Measurements from ENCODE around the gene FGD3. TPM values are rescaled to one million over a fixed set of nuclear protein-coding genes. Genes with fewer than 3 reads are reported as not detected.
A peak's percentile ranks its signal among the peaks of the same experiment; 100 is the strongest.
"Not testable (repeated sequence)": the region's sequence is repeated elsewhere in the genome, so short reads cannot be mapped to it uniquely, and the experiment has no call there.

The FGD3 gene, protein sequence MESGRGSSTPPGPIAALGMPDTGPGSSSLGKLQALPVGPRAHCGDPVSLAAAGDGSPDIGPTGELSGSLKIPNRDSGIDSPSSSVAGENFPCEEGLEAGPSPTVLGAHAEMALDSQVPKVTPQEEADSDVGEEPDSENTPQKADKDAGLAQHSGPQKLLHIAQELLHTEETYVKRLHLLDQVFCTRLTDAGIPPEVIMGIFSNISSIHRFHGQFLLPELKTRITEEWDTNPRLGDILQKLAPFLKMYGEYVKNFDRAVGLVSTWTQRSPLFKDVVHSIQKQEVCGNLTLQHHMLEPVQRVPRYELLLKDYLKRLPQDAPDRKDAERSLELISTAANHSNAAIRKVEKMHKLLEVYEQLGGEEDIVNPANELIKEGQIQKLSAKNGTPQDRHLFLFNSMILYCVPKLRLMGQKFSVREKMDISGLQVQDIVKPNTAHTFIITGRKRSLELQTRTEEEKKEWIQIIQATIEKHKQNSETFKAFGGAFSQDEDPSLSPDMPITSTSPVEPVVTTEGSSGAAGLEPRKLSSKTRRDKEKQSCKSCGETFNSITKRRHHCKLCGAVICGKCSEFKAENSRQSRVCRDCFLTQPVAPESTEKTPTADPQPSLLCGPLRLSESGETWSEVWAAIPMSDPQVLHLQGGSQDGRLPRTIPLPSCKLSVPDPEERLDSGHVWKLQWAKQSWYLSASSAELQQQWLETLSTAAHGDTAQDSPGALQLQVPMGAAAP
- total RNA-seq = 19.9 TPM

DNA sequence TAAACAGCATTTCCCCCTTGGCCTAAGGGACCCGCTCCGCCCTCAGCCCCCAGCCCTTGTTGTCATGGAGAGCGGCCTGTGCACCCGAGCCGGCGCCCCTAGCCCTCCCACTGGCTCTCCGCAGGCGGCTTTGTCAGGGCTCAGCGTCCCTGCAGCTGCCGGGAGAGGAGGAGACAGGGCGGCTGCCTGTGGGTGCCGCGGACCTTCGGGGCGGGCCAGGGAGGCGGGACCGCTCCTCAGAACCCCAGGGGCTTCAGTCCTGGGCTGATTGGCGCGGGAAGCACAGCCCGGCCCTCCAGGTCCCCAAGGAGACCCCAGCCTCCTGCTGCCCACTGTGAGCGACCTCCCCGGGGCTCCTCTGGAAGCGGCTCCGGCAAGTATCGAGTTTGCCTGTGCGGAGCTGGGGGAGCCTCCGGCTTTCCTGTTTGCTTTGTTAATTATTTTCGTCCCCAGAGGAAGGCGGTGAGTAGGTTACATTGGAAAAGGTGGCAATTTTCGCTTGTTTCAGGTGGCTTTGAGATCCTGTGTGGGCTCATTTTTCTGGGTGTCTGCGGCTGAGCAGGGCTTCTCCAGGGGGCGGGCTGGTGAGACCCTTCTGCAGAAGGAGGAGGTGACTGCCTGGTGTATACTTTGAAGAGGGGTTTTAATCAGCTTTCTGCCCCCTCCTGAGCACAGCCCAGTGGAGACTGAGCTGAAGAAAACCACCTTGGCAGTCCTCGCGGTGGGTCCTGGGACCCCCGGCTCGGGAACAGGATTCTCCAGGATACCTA lies at the start of gene FGD3:
Gene FGD3 (plus strand): TSS at position 256 of the 770 bp plus-strand sequence. CDS start 28,734 bp downstream, outside the sequence.
- Histone ChIP-seq H3K4me1 (peaks cover 19% of the 10 kb centered on the region), H3K9me3 (no peaks in the 10 kb centered on the region), H3K36me3 (no peaks in the 10 kb centered on the region), H3K27me3 (no peaks in the 10 kb centered on the region), H3K4me3 (peak within 1 kb of the TSS; percentile 48 to 55), H3K27ac (peak within 1 kb of the TSS; percentile 12)
- no peak for TF ChIP-seq POLR2A (IDR thresholded peaks at IDR 0.05)
- TF ChIP-seq CTCF (IDR thresholded peaks at IDR 0.05) = no peak
- no peak for TF ChIP-seq POLR2AphosphoS5 (IDR thresholded peaks at IDR 0.05; ENCODE audit: insufficient read depth in 1 of 2, low read depth in 1 of 2)
- intact Hi-C loops (cut with DNase I) = no loop called here
- no peak for DNase-seq (ENCODE audit: extremely low spot score in 2 of 2)

DNA sequence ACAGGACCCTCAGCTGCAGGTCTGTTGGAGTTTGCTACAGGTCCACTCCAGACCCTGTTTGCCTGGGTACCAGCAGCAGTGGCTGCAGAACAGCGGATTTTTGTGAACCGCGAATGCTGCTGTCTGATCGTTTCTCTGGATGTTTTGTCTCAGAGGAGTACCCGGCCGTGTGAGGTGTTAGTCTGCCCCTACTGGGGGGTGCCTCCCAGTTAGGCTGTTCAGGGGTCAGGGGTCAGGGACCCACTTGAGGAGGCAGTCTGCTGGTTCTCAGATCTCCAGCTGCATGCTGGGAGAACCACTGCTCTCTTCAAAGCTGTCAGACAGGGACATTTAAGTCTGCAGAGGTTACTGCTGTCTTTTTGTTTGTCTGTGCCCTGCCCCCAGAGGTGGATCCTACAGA lies 42.2 kb upstream of the FGD3 start:
- H3K36me3 ChIP-seq; intact Hi-C loops (cut with DNase I); H3K4me1 ChIP-seq; H3K4me3 ChIP-seq; H3K9me3 ChIP-seq; H3K27me3 ChIP-seq; H3K27ac ChIP-seq; DNase-seq (ENCODE audit: extremely low spot score in 2 of 2): not testable (repeated sequence)

DNA sequence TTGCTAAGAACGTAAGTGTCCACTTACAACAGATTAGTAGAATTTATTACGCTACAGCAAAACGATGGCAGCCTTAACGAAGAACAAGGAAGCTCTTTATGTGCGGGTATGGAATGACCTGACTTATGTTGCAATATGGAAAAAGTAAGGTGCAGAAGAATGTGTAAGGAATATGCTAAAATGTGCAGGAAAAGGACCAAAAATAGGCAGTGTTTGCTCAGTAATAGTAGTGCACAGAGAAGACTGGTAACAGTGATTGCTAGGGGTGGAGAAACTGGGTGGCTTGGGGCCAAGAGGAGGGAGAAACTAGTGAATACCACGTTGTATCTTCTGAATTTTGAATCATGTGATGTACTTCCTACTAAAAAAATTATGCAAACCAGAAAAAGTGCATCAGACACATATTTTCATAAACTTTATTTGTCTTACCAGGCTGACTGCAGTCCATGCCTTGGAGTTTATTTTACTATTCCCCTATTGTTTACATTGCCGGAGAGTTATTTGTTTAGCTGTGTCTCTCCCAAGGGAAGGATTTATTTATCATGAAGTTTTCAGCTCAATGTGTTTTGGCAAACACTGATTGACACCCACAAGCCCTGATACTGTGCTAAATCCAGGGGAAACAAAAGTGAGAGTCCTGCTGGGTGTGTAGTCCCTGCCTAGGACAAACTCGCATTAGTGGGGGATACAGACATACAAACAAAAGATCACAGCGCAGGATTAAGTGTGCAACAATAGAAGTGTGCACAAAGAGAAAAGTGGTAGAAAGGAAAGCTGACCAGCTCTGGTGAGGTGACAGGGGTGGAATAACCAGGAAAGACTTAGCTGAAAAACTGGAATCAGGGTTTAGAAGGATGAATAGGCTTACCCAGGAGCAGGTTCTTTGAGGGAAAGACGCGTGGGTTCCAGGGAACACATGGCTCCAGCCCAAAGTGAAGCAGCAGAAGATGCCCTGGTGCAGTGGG lies 35.5 kb upstream of the FGD3 start:
- H3K4me1 ChIP-seq = no peaks in the 10 kb centered on the region
- no peaks in the 10 kb centered on the region for H3K36me3 ChIP-seq
- no peak for DNase-seq (ENCODE audit: extremely low spot score in 2 of 2)
- no peak overlapping the region for H3K4me3 ChIP-seq
- no peak for TF ChIP-seq POLR2A (IDR thresholded peaks at IDR 0.05)
- TF ChIP-seq CTCF (IDR thresholded peaks at IDR 0.05) = no peak
- no peak for TF ChIP-seq POLR2AphosphoS5 (IDR thresholded peaks at IDR 0.05; ENCODE audit: insufficient read depth in 1 of 2, low read depth in 1 of 2)
- intact Hi-C loops (cut with DNase I) = no loop called here
- H3K27ac ChIP-seq = no peak overlapping the region
- no peaks in the 10 kb centered on the region for H3K27me3 ChIP-seq
- no peaks in the 10 kb centered on the region for H3K9me3 ChIP-seq

DNA sequence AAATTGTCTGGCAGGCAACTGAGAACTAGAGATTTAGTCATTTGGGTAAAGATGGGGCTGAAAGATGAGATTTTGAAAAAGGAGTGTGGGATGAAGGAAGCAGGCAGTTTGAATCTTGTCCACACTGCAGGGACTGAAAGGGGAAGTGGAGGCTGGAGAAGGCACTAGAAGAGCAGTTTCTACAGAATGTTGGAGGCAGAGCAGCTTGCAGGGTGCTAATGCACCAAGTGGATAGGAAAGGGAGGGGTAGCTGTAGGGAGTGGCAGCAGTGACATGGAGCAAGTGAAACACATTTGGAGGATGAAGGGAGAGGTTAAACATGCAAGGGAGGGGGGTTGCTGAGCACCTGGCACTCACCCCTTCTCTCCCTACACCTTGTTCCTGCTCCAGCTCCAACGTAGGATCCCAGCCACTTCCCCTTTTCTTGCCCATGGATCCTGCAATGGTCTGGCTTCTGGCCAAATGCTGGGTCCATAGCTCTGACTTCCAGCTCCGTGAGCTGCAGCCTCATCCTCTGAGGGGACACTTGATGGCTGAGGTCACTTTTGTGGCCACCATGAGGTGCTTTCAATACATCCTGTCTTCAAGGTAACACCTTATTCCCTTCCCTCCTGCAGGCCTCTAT lies 30.0 kb upstream of the FGD3 start:
- DNase-seq (ENCODE audit: extremely low spot score in 2 of 2) = no peak
- intact Hi-C loops (cut with DNase I) = no loop called here
- H3K9me3 ChIP-seq = no peaks in the 10 kb centered on the region
- TF ChIP-seq POLR2A (IDR thresholded peaks at IDR 0.05) (no peak), CTCF (IDR thresholded peaks at IDR 0.05) (no peak), POLR2AphosphoS5 (IDR thresholded peaks at IDR 0.05; ENCODE audit: insufficient read depth in 1 of 2, low read depth in 1 of 2) (no peak)
- H3K4me3 ChIP-seq = no peak overlapping the region
- no peaks in the 10 kb centered on the region for H3K4me1 ChIP-seq
- no peak overlapping the region for H3K27ac ChIP-seq
- H3K27me3 ChIP-seq = no peaks in the 10 kb centered on the region
- H3K36me3 ChIP-seq = no peaks in the 10 kb centered on the region

Data from vagina (tissue), 2 donors.